ENCODE results near the gene TTLL7. TPM values are rescaled to one million over a fixed set of nuclear protein-coding genes. Genes with fewer than 3 reads are reported as not detected.

Gene TTLL7, protein sequence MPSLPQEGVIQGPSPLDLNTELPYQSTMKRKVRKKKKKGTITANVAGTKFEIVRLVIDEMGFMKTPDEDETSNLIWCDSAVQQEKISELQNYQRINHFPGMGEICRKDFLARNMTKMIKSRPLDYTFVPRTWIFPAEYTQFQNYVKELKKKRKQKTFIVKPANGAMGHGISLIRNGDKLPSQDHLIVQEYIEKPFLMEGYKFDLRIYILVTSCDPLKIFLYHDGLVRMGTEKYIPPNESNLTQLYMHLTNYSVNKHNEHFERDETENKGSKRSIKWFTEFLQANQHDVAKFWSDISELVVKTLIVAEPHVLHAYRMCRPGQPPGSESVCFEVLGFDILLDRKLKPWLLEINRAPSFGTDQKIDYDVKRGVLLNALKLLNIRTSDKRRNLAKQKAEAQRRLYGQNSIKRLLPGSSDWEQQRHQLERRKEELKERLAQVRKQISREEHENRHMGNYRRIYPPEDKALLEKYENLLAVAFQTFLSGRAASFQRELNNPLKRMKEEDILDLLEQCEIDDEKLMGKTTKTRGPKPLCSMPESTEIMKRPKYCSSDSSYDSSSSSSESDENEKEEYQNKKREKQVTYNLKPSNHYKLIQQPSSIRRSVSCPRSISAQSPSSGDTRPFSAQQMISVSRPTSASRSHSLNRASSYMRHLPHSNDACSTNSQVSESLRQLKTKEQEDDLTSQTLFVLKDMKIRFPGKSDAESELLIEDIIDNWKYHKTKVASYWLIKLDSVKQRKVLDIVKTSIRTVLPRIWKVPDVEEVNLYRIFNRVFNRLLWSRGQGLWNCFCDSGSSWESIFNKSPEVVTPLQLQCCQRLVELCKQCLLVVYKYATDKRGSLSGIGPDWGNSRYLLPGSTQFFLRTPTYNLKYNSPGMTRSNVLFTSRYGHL
- 7.0 TPM for polyA plus RNA-seq (2013, experiment 1 of 2; ENCODE audit: insufficient read length)
- polyA plus RNA-seq (2013, experiment 2 of 2; ENCODE audit: insufficient read length), result 10.8 TPM

DNA sequence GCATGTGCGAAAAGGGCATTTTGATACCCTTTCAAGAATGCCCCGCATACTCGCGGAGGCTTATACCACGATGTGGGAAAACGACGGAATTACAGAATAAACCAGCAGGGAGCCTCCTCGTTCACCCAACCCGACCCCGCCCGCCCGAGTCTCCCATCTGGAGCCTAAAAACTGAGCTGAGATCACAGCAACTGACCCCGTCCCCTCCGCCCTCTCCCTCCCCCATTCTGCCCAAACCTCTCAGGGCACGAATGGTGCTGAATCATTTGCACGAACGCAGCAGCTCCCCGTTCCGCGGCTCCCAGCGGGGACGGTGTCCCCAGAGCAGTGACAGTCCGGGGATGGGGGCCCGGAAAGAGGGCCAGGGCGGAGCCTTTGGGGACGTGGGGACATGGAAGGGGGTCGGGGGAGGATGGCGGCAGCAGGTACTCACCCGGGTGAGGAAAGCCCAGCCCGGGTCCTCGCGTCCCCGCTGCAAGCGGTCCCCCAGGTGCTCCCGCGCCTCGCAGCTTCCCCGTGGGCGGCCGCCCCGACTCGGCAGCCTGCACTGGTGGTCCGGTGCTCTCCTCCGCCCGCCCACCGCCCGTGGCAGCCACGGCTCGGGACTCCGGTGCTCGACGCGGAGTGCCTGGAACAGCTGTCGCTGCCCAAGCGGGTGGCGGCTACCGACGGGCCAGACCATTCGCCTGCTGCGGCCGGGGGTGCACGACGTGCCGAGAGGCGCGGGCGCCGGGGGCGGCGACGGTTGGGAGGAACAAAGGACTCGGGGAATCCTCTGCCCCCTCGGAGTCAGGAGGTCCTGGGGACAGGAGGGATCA is at the start of gene TTLL7:
Gene TTLL7 (minus strand): TSS at position 635 of the 818 bp plus-strand sequence. CDS start 46,921 bp downstream, outside the sequence.
- DNase-seq, result no peak

DNA sequence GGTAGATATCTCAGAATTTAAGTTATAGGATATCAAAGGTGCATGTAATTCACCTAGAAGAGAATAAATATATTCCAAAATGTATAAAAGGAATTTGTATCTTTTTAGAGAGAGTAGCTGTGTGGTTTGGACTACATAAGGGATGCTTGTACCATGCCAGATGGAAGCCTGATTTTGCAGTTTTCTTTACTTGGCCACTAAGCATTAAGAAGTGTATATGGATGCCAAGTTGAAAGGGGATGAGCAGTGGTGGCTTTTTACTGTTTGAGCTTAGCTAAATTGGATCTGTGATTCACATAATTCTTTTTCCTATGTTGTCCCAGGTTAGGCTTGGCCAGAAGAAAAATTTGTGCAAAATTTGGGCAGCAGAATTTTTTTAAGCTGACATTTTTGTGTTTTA is 43.5 kb upstream of the TTLL7 start:
- no peak for DNase-seq

DNA sequence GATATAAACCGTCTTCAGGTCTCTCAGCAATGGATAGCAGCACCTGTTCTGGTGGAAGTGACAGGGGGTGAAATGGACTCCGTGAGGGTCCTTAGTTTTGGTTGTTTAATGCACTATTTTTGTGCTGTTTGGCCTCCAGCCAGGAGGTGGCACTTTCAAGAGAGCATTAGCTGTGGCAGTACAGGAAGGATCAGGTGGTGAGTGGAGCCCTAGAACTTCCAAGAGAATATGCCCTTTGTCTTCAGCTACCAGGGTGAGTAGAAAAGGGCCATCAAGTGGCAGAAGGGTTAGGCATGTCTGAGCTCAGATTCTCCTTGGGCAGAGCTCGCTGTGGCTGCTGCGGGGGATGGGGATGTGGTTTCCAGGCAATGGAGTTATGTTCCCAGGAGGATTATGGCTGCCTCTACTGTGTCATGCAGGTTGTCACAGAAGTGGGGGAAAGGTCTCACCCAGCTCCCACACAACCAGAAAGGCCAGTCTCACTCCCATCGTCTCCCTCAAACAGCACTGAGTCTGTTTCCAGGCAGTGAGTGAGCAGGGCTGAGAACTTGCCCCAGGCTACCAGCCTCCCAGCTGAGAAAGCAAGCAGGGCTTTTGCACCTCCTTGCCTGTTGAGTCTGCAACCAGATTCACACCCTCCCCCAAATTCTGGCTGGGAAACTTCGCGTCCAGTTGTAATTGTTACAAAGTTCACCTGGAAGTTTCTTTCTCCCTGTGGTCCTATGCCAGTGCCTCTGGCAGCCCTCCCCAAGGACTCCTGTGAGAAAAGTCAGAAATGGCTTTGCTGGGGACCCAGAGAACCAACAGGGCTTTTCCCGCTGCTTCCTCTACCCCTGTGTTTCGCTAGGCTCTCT is 39.1 kb upstream of the TTLL7 start:
- no peak for DNase-seq

DNA sequence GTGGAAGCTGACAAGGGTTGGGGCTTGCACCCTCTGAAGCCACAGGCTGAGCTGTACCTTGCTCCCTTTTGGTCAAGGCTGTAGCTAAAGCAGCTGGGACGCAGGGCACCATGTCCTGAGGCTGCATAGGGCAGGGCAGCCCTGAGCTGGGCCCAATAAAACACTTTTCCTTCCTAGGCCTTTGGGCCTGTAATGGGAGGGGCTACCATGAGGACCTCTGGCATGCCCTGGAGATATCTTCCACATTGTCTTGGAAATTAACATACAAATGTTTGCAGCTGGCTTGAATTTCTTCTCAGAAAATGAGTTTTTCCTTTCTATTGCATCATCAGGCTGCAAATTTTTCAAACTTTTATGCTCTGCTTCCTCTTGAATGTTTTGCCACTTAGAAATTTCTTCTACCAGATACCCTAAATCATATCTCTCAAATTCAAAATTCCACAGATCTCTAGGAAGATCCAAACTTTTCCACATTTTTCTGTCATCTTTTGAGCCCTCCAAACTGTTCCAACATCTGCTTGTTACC is 32.9 kb upstream of the TTLL7 start:
- no peak for DNase-seq

DNA sequence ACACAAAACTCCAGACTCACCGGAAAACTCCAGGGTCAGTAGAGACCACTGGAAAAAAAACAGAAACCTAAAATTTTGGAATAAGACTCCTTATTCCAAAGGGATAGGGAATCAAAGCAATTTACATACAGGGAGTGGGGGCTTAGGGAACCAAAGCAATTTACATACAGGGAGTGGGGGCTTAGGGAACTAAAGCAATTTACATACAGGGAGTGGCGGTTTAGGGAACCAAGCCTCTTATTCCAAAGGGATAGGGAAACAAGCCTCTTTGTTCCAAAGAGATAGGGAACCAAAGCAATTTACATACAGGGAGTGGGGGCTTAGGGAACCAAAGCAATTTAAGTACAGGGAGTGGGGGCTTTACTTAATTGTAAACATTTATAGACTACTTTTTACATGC is 28.4 kb upstream of the TTLL7 start:
- no peak for DNase-seq

DNA sequence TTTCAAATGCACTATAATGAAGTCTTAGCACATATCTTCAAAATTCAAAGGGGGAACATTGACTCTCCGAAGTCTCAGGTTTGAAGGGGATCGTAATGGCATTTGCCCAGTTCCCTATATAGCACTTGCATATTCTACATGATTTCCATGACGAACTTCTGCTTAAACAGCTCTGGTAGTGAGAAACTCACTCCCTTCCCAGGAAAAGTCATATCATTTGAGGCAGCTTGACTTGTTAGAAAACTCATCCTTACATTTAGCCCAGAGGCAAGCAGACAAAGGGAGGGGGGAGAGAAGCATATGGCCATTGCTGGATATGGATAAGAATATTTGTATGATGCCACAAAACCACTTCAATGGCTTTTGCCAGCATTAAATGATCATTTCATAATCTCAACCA is 27.0 kb upstream of the TTLL7 start:
- DNase-seq, result no peak

DNA sequence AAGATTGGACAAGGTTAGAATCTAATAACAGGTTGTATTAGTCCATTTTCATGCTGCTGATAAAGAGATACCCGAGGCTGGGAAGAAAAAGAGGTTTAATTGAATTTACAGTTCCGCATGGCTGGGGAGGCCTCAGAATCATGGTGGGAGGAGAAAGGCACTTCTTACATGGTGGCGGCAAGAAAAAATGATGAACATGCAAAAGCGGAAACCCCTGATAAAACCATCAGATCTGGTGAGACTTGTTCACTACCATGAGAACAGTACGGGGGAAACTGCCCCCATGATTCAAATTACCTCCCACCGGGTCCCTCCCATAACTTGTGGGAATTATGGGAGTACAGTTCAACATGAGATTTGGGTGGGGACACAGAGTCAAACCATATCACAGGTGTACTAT is 22.9 kb upstream of the TTLL7 start:
- DNase-seq, result no peak

DNA sequence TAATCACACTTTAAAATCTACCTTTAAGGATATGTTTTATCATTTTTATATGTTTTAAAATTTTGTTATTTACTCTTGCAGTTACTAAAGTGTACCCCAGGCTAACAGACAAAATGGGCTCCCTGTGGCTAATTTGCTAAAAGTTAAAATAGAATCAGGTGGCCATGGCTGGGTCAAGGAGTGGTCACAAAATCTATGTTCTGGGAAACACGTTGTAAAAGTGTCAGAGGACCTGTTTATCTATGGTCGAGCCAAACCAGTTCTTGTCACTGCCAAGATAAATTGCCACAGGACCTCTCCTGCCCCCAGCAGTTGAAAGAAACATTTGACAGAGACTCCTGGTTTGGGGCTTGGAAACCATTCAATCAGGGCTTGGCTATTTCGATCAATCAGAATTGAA is 21.2 kb upstream of the TTLL7 start:
- no peak for DNase-seq

DNA sequence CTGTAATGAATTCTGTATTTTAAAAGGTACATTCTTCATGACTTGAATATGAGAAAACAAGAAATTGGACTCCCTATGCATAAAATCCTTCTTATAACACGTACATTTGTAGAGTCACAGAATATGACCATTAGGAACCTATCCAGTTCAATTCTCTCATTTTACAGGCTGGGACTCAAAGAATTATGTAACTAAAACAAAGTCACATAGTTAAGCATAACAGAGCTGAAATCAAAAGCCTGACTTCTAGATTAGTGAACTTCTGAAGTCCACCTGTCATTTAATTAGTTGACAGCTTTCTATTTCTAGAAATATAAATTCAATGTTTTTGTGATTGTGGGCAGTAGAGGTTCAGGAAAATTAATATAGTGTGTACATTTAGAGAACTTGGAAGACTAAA is 20.3 kb upstream of the TTLL7 start:
- no peak for DNase-seq

DNA sequence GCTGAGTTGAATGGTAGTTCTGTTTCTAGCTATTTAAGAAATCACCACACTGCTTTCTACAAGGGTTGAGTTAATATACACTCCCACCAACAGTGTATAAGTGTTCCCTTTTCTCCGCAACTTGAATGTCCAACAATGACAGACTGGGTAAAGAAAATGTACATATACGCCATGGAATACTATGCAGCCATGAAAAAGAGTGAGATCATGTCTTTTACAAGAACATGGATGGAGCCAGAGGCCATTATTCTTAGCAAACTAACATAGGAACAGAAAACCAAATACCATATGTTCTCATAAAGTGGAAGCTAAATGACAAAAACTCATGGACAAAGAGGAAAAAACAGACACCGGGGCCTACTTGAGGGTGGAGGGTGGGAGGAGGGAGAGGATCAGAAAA is 14.8 kb upstream of the TTLL7 start:
- no peak for DNase-seq

DNA sequence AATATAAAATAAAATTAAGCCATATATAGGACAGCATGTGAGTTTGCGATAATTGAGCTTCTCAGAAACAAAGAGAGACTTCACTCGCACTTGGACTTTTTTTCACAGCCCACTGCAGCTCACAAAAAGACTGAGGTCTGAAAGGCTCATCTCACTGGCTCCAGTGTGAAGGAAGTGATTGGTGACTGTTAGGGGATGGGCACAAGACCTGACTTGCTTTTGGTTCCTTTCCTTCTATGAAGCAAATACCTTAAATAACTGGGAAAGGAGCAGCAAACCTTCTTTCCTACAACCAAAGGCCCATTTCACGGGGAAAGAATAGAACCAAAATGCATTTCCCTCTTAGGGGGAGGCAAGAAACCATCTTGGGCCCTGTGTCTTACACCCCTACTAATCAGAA is 13.1 kb upstream of the TTLL7 start:
- no peak for DNase-seq

DNA sequence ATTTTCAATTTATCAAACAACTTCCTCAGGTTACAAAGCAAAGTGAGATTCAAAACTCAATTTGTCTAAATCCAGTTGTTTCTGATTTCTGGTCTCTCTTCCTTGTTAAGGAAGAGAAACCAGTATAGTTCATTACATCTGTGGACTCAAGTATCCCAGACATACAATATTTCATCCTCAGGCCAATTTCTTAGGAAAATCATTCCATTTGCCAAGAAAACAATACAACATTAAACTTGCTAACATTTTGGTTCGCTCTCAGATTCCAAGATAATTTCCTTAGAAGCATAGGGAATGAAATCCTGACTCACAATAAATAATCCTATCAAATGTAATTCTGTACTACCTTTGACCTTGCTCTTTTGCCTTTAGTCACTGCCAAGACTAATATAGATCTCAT is 11.2 kb upstream of the TTLL7 start:
- DNase-seq, result no peak

DNA sequence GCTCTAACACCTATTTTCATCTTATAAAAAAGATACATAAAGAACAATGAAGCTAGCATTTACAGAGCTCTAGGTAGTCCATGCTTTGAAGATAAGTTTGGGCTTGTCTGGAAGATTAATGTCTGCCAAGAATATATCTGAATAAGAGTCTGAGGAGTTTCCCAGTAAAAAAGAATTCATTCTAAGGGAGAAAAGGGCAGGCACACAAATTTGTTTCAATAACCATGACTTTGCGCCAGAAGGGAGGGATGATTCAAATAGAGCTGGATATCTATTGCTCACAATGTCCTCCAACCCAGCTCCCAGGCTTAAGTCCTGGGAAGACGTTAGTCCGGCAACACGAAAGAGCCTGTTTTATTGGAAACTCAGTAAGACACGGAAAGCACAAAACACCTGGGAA is 9.7 kb upstream of the TTLL7 start:
- DNase-seq, result no peak

DNA sequence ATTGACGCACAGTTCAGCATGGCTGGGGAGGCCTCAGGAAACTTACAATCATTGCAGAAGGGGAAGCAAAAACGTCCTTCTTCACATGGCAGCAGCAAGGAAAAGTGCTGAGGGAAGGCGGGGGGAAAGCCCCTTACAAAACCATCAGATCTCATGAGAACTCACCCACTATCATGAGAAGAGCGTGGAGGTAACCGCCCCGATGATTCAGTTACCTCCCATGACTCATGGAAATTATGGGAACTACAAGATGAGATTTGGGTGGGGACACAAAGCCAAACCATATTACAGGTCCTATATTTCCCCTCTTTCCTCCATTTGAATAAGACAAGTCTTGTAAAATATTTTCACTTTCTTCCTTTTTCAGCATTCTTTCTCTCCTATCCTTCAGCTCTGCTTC is 7.7 kb upstream of the TTLL7 start:
- no peak for DNase-seq

DNA sequence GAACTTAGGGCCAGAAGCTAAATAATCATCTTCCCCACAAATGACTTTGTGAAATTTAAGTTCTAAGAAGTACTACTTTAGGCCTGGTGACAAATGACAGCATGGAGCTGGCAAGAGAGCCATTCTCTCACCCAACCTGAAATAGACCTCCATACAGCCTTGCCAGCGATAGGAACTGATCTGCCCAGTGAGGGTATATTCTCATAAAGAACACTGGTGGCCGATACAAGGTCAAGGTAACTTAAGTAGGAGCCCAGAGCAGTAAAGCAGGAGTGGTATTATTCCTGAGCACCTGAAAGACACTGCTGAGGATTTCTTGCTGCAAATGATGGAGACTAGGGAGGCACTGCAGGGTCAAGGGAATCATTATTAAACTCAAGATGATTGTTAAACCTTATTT is 2.6 kb upstream of the TTLL7 start:
- DNase-seq, result no peak

DNA sequence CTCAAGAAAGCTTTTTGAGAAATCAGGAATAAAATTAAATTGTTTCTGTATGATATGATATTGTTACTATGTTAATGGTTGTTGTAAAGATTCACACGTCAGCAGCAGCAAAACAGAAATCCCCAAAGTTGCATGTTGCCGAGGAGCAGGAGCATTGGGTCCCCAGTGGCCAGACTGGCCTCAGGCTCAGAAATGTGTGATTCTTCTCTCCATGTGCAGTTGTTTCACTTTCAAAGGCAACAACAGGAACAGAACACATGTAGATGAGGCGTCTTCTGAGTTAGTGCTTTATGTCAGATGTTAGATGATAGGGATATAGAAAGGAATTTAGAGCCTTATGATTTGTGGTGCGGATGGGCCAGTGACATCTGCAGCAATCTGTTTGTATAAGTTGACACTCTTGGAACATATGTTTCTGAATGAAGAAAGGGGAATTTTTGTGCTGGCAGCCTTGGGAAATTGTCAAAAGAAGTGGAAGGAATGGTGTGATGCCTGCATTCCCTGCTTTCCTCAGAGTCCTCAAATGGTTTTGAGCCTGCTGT is 2.1 kb upstream of the TTLL7 start:
- no peak for DNase-seq

DNA sequence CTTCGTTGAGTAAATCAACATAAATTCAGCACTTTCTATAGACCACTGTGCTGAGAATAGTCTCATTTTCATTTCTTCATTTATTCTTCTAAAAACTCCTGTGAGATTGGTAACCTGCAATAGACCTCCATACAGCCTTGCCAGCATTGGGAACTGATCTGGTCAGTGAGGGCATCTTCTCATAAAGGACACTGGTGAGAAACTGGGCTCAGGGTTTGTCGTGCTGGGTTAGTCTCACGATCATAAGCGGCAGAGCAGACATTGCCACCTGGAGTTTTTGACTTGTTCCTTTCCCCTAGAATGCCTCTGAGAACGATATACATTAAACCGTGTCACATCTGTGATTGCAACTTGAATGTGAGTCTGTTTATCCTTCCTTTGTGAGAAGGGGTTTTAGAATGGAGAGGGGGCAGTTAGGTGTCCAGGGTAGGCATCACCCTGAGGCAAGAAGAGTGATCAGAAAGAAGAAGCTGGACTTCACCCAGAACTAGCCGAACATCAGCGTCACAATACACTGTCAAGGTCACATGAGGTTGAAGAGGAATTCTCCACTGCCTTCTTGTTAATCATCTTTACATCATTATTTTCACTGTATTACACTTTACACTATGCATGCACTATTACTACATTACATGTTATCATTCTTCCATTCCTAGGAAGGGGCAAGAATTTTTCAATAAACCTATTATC is 1.4 kb upstream of the TTLL7 start:
- DNase-seq, result no peak

DNA sequence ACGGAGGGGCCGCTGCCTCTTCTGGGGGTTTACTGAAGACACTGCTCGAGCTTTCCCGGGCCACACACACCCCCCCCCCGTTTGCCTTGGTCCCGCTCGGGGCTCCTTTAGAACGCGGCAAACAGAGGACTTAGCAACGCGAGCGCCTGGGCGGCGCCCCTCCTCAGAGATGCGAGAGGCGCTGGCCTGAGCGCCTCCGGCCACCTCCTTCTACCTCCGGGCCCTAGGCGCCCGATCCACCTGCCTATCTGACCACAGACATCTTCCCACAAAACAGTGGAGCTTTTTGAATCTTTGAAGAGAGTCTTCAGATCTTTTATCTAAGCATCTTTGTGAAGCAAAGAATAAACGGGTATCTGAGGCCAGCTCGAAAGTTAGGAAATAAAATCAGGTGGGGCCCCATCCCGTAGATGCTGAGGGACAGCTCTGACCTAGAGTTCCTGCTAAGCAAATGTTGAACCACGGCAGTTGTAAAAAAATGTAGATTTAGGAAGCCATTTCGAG is 436 bp upstream of the TTLL7 start:
- peak; percentile 82 for DNase-seq

DNA sequence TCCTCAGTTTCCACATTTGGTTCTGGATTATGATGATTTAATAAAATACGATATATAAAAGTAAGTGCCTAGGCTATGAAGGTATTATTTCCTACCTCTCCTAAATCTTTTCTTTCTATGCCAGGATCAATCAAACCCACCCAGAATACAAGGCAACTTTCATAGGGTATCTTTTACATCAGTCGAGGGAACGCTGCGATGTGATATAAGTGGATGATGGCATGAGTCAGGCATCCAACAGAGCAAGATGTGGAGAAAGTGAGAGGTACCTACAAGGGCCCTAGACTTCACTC is 781 bp downstream of the TTLL7 start:
- peak; percentile 30 for DNase-seq

DNA sequence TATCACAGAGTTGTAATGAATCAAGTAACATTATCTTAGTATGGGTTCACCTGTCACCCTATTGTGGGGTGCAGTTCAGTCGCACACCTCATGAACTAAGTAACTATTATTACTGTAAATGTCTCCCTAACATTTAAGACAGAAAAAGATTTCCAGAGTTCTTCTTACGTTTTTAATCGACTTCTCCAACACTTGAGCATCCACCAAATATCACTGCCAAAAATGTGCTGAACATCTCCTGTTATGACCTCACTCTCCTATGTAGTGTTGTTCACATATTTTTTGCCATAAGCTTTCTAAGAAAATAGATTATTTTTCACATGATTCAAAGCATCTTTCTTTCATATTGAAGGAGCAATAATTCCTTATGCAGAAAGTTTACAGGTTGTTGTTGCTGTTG is 1.3 kb downstream of the TTLL7 start:
- DNase-seq, result no peak

DNA sequence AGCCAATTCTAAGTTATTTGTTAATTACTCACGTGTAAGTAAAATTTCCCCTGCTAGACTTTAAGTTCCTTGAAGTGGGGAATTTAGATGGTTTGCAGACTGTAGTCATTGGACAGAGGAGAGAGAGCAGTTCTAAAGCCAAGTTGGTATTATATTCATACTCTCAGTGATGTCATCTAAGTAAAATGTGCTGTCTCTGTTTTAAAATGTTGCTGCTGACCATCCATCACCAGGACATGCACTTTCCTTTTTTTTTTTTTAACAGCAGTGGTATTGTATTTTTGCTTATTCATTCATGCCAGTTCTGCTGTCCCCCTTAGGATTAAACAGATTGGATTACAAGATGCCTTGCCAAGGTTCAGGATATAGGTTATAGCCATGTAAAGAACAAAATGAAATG is 2.3 kb downstream of the TTLL7 start:
- peak; percentile 70 for DNase-seq
